ENCODE measurements around the gene GPC6. TPM values are rescaled to one million over a fixed set of nuclear protein-coding genes. Genes with fewer than 3 reads are reported as not detected.

Gene GPC6
- total and polyA plus RNA-seq, 9 of the 15 experiments (the other 6 are each of a cell fraction or from before 2014, with no cell fraction given), result under 0.01 to 0.20 (median 0.01) TPM; not detected in 4

- no peak for DNase-seq (ENCODE audit: extremely low read depth in 1 of 4, low spot score in 3 of 4)
- ATAC-seq, result no peak
- Histone ChIP-seq H3K9me1 (ENCODE audit: control insufficient read depth, insufficient read depth, low read length) (no peaks in the 10 kb centered on the region), H3K79me2 (ENCODE audit: control insufficient read depth, insufficient read depth, low read length) (no peaks in the 10 kb centered on the region), H3K4me1 (replicated peaks in 1 of 2; ENCODE audit: control insufficient read depth in 2 of 2, insufficient read depth in 2 of 2, low read length in 2 of 2) (no peaks in the 10 kb centered on the region), H3K36me3 (ENCODE audit: control insufficient read depth, insufficient read depth, low read length) (no peaks in the 10 kb centered on the region), H4K20me1 (replicated peaks; ENCODE audit: control insufficient read depth, insufficient read depth, low read length) (no peaks in the 10 kb centered on the region), H2AFZ (ENCODE audit: low read depth, low read length) (no peak overlapping the region), H3K4me3 (no peak overlapping the region), H3K4me2 (ENCODE audit: insufficient read depth, low read length) (no peak overlapping the region), H3K9me3 (replicated peaks; ENCODE audit: control insufficient read depth, insufficient read depth, low read depth, low read length) (no peaks in the 10 kb centered on the region), H3K27ac (ENCODE audit: extremely low read depth, low read depth, low read length) (no peak overlapping the region), H3K27me3 (ENCODE audit: control insufficient read depth in 2 of 2, insufficient read depth in 2 of 2, low read length in 2 of 2) (no peaks in the 10 kb centered on the region), H3K9ac (ENCODE audit: insufficient read depth in 1 of 2, low read depth in 2 of 2, low read length in 2 of 2) (no peak overlapping the region)
- in situ Hi-C loops (cut with MboI) (no loop called here), intact Hi-C loops (cut with micrococcal nuclease) (no loop called here)
- 0% methylated on average over 1 of the region's 1 CpG for WGBS (ENCODE audit: insufficient coverage, low coverage, missing lambda C conversion rate)
- ChIA-PET CTCF (ENCODE audit: low intra/inter-chr PET ratio) (no interaction called here), POLR2A (no interaction called here)
- FAIRE-seq, result no peak
- no TSS peak for BruUV-seq (replicated peaks)
- TF ChIP-seq STAG1 (CRISPR knock-in tag; IDR thresholded peaks at IDR 0.05; ENCODE audit: borderline replicate concordance), result no peak
- no peak for TF ChIP-seq KAT8 (IDR thresholded peaks at IDR 0.05; ENCODE audit: low read depth)
- TF ChIP-seq SMC3 (conservative IDR thresholded peaks at IDR 0.05; ENCODE audit: insufficient read depth, low read depth, low read length), result no peak
- TF ChIP-seq CC2D1A (IDR thresholded peaks at IDR 0.05), result no peak
- TF ChIP-seq CSDE1 (IDR thresholded peaks at IDR 0.05), result no peak
- TF ChIP-seq L3MBTL2 (IDR thresholded peaks at IDR 0.05), result no peak
- TF ChIP-seq ERF (CRISPR knock-in tag; IDR thresholded peaks at IDR 0.05), result no peak
- no peak for TF ChIP-seq ZNF511 (CRISPR knock-in tag; IDR thresholded peaks at IDR 0.05)
- no peak for TF ChIP-seq CTCF (IDR thresholded peaks at IDR 0.05 in 2 of 3, conservative IDR thresholded peaks at IDR 0.05 in 1 of 3; ENCODE audit: insufficient read depth in 2 of 3, low read depth in 1 of 3, low read length in 3 of 3)
- TF ChIP-seq ZNF384 (IDR thresholded peaks at IDR 0.05; ENCODE audit: low read depth, low read length), result no peak
- TF ChIP-seq BCL6 (CRISPR knock-in tag; IDR thresholded peaks at IDR 0.05), result no peak
- no peak for TF ChIP-seq RHOXF2B (CRISPR knock-in tag; conservative IDR thresholded peaks at IDR 0.05)
- no peak for TF ChIP-seq NR4A1 (CRISPR knock-in tag; IDR thresholded peaks at IDR 0.05)
- TF ChIP-seq NR4A1 (tag; IDR thresholded peaks at IDR 0.05), result no peak
- no peak for TF ChIP-seq REST (IDR thresholded peaks at IDR 0.05; ENCODE audit: borderline replicate concordance)
- no peak for TF ChIP-seq REST (CRISPR knock-in tag; IDR thresholded peaks at IDR 0.05; ENCODE audit: low read depth)
These were observed 539.2 kb downstream of the GPC6 start for GRCh38 chr13:93765811-93766210.
